ENCODE data around the gene PTGDR2.
A peak's percentile ranks its signal among the peaks of the same experiment; 100 is the strongest.
"Not testable (repeated sequence)": the region's sequence is repeated elsewhere in the genome, so short reads cannot be mapped to it uniquely, and the experiment has no call there.

The PTGDR2 gene

DNA sequence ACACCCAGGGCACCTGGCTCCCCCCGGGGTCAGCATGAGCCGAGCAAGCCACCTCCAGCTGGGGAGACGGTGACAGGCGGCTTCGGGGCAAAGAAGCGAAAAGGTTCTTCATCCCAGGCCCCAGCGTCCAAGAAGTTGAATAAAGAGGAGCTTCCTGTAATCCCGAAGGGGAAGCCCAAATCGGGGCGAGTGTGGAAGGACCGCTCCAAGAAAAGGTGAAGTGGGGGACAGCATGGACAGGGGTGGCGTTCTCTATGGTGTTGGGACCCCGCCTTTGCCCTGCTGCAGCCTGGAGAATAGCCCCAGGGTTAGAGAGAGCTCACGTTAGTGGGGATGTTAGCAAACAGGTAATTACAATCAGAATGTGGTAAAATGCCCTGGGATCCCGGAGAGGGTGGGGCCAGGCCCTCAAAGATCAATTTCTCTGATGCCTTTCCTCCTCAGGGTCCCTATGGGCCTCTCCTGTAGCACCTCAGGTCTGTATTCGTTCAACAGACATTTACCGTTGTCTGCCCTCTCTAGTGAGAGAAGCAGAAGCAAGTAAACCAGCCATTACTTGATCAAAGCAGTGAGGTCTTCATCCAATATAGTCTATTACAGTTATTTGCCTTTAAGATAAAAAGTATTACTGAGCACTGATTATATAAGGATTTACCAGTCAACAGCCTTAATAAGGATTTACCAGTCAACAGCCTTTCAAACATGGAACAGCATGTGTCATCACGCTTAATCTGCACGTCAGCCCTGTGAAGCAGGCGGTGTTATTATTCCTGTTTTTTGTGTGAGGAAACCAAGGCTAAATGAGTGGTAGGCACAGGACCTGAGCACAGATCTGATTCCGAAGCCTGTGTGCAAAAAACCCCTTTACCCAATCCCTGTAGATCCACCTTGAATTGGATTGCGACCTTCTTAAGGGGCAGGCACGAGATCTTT is 12.8 kb downstream of the PTGDR2 start:
- DNase-seq (ENCODE audit: low read depth in 2 of 3, low spot score in 1 of 3): no peak

DNA sequence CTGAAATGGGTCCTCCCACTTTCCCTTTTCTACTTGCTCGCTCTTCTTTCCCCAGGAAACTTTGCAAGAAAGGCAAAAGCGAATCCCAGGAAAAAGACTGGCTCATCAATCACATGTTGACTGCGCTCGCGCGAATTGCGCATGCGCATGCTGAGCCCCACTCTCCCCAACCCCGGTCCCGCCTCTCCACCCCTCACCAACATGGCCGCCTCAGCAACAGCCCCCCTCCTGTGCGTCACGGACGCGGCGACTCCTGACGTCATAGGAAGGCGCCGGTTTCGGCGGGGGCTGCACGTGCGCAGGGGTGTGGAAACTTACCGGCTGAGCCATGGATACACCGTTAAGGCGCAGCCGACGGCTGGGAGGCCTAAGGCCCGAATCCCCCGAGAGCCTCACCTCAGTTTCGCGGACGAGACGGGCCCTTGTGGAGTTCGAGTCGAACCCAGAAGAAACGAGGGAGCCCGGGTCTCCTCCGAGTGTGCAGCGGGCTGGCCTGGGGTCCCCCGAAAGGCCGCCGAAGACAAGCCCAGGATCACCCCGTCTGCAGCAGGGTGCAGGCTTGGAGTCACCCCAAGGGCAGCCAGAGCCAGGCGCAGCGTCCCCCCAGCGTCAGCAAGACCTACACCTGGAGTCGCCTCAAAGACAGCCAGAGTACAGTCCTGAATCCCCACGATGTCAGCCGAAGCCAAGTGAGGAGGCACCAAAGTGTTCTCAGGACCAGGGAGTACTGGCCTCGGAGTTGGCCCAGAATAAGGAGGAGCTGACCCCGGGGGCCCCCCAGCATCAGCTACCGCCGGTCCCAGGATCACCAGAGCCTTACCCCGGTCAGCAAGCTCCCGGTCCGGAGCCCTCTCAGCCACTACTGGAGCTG is 13.7 kb downstream of the PTGDR2 start, which contains the start of gene CCDC86:
Gene CCDC86 (plus strand): TSS at position 317 of the 871 bp plus-strand sequence. CDS start 12 bp downstream, at position 329.
- DNase-seq (ENCODE audit: low read depth in 2 of 3, low spot score in 1 of 3): peak; percentile 95 to 99 (median 97)

DNA sequence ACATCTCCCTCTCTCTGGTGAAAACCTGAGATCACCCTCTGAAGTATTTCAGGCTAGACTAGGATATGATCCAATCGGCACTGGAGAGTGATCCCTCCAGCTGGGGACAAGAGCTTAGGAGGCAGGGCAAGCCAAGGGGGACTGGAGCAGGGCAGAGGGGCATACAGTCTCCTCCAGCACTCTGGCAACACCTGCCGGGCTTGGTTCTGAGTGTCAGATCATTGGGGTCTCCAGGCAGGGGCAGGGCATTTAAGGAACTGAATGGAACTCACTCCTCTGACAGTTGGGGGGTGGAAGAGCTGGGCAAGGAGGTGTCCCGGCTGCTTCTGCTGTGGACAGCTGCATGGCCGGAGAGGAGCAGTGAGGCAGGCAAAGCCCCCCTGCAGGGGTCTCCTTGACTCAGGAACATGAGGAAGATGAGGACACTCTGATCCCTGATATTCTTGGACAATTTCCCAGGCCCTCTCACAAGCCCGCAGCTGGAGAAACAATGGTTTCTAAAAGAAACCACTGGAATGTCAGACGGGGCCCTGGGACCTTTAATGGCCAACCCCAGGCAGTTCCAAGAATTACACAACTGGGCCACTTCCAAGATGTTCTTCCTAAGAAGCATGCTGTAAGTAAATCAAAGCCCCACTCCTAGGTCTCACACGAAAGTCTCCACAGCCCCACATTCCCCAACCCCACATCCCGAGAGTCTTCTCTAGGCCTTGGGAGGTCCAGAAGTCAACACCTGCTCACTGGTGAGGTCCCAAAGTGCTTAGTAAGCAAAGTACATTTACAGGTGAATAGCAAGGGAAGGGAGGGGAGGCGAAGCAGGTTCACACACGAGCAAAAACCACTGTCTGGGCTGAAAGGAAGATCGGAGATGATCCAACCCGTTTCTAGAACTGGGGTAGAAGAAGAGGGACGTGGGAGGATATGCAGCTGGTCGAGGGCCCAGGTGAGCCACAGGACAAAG is 15.0 kb downstream of the PTGDR2 start:
- DNase-seq (ENCODE audit: low read depth in 2 of 3, low spot score in 1 of 3): no peak

DNA sequence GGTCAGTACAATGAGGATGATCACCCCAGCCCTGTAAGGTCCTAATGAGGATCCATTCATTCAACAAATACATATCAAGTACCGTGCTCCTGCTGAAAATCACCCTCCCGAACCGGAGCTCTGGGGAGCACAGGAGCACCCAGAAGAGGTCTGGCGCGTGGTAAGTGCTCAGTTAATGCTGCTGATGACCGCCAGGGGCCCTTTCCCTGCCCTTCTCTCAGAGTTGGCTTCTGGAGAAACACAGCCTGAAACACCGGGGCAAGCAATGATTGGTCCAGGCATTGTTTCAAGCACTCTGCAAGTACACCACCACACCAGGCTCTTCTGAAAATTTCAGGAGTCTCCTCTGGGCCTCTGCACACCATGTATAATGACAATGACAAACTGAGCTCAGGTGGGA is 17.6 kb downstream of the PTGDR2 start:
- DNase-seq (ENCODE audit: low read depth in 2 of 3, low spot score in 1 of 3): no peak

DNA sequence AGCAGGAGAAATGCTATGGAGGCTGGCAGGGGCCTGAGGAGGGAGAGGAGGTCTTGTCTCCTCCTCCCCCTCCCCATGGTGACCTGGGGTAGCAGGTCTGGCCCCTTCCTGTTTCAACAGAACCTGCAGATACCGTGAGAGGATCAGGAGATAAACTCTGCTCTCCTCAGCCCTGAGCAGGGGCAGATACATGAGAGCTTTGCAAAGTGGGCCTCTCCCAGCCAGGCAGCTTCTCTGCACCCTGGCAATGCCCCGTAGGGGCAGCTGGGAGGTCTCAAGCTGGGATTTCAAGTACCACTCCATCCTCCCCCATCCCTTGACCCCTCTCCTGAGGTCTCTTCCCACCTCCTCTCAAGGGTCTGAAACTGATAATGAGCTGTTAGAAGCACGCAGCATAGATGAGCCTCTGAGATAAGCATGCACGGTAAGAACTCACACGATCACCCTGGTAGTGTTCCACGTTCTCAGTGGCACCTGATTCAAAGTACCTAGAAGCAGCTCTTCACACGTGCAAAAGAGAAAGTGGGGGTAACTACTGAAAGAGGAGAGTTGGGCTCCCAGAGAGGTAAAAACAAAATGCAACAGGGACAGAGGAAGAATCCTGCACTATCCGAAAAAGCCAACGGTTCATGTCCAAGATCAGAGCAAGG is 18.8 kb downstream of the PTGDR2 start:
- DNase-seq (ENCODE audit: low read depth in 2 of 3, low spot score in 1 of 3): no peak

DNA sequence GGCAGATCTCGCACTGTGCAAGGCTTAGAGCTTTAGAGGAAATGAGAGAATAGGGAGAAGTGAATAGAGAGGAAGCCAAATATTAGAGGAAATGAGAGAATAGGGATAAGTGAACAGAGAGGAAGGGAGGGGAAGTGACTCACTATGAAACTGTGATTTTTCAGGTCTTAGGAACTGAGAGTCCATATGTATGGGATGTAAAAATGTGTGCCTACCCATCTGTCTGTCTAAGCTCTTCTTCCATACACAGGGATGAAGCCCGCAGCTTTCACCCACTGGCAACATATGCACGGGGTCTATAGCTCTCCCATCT is 20.3 kb downstream of the PTGDR2 start:
- no peak for DNase-seq (ENCODE audit: low read depth in 2 of 3, low spot score in 1 of 3)

DNA sequence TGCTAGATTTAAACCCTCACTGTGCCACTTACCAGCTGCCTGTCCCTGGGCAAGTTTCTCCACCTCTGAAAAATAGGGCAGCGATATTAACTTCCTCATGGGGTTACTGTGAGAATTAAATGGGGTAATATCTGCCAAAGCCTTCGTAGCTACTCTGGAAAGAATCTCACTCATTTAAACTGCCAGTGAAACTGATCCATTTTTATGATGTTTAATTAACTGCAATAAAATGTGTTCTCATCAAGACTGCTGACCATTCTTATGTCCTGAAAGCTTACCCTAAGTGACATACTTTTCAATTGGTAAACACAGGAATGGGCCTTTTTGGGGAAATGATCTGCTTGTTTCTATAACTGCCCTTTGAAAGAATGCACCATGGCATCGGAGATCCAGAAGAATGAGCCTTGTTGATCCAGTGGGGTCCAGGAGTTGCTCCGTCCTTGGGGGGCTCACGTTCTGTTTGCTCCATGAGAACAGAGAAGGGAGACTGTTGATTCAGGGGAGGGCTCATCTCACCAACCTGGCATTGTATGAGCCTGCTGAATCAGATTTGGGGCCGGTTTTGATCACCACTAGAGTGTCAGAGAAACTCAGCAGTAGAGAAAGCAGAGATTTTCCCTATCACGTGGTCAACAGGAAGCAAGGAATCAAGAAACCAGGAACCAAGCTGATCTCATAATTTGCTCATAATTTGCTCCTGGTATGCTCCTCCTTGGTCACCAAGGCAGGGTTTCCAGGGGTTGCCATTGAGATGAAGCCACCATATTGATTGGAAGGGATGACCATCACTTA is 20.8 kb downstream of the PTGDR2 start:
- DNase-seq (ENCODE audit: low read depth in 2 of 3, low spot score in 1 of 3): no peak

DNA sequence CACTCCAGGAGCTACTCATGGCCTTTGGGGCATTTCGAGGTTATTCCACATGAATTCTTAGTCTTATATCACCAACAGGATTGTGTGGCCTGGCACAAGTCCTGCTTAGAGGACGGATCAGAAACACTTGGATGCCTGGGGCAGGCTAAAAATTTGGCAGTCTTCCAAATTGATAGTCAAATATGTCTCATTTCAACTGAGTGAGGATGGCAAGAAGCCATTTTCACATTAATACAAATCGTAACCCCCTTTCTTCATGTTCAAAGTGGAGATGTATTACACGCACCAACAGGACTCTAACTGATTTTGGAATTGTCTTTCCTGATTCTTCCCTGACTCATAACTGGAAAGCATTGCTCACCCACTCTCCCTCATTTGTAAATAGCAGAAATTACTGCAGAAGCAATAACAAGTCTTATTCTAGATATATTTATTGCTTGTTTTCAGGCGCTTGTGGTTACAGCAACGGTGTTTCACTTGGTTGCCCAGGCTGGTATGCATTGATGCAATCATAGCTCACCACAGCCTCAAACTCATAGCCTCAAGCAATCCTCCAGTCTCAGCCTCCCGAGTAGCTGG is 24.2 kb downstream of the PTGDR2 start:
- DNase-seq (ENCODE audit: low read depth in 2 of 3, low spot score in 1 of 3): no peak

DNA sequence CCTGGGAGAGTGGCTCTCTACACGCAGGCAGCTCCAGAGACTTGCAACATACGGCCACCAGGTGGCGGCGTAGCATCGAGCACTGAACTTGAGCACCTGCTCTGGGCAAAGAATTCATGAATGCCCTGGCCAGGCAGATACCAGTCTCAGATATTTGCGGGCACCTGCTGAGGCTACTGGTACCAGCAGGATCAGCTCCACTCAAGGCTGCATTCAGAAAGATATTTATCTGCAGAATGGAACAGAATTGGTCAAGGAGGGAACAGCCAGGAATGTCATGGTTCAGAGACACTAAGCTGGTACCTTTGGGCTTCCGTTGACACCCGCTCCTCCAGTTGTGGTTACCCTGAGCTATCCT is 24.6 kb downstream of the PTGDR2 start:
- DNase-seq (ENCODE audit: low read depth in 2 of 3, low spot score in 1 of 3): peak; percentile 60 to 74 (median 73)

DNA sequence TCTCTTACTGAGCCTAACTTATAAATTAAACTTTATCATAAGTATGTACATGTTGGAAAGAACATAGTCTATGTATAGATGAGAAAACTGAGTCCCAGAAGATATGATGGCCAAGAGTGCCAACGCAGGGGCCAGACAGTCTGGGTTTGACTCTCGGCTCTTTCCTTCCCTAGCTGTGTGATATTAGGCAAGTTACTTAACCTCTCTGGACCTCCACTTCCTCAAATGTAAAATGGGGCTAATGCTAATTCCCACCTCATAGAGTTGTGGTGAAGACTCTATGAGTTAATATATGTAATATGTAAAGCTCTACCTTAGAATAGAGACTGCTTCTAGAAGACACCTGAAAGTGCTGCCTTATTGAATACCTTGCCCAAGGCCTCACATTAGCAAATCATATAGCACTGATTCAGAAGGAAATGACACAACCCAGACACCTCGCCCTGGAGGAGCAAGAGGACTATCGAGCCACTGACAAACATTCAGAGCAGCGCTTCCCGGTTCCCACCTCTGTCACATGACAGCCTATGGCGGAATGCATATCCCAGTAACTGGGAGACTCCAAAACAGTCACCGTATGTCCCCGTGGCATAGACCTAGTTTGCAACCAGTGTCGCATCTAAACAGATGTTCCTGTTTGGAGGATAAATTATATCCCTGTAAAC is 25.1 kb downstream of the PTGDR2 start:
- DNase-seq (ENCODE audit: low read depth in 2 of 3, low spot score in 1 of 3): no peak

DNA sequence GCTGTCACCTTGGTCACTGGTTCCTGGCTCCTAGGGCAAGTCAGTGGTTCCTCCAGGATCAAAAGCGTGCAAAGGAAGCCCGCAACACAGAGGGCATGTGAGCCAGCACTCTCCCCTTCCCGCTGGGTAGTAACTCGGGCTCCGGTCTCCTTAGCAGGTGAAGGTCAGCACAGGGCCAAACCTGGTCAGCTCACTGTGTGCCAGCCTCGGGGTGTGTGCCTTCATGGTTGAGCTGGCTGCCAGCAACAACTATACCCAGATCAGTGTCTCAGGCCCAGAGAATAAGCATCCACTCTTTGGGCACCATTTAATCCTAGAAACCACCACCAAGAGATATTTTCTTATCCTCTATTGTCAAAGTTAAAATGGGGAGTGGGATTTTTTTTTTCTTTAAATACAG is 30.0 kb downstream of the PTGDR2 start:
- no peak for DNase-seq (ENCODE audit: low read depth in 2 of 3, low spot score in 1 of 3)

DNA sequence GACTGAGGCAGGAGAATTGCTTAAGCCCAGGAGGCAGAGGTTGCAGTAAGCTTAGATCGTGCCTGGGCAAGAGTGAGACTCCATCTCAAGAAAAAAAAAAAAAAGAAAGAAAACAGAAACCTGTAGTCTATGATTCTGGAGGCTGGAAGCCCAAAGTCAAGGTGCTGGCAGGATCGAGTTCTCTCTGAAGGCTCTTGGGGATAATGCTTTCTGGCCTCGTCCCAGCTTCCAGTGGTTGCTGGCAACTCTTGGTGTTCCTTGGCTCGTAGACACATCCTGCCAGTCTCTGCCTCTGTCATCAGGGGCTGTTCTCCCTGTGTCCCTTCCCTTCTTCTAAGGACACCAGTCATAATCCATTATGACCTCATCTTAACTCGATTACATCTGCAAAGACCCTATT is 30.6 kb downstream of the PTGDR2 start:
- no peak for DNase-seq (ENCODE audit: low read depth in 2 of 3, low spot score in 1 of 3)

DNA sequence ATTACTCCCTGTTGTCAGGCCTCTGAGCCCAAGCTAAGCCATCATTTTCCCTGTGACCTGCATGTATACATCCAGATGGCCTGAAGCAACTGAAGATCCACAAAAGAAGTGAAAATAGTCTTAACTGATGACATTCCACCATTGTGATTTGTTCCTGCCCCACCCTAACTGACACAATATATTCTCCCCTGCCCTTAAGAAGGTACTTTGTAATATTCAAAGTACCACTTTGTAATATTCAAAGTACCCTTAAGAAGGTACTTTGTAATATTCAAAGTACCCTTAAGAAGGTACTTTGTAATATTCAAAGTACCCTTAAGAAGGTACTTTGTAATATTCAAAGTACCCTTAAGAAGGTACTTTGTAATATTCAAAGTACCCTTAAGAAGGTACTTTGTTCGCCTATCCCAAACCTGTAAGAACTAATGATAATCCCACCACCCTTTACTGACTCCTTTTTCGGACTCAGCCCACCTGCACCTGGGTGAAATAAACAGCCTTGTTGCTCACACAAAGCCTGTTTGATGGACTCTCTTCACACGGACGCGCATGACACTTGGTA is 31.9 kb downstream of the PTGDR2 start:
- DNase-seq (ENCODE audit: low read depth in 2 of 3, low spot score in 1 of 3): not testable (repeated sequence)

DNA sequence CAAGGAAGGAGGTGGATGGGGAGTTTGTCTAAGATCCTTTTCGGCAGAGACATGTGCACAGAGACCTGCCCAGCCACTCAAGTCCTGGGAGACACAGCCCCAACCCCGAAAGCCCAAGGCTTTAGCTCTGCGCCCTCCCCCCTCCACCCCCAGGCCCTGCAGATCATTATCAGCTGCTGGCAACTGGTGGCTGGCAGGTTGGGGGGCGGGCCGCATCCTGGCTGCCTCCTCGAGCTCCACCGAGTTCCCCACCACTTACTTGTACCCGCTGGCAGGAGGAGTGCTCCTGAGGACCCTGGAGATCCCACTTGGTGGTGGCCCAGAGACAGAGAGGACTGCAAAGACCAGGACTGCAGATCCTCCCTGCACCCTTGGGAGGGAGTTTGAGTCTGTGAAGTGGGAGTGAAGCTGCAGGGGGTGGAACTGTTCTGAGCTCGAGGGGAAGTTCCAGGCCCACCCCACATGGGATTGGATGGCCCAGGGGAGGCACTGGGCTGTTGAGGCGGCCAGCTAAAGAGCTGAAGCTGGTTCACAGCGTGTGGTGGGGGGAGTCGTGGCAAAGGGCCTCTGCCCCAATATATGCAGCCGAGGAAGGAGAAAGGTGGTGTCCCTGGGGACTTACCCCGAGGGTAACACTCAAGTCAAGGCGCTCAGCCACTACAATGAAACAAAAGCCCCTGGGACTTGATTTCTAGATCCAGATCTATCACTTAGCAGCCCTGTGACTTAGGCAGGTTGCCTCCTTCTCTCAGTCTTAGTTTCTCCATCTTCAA is 33.7 kb downstream of the PTGDR2 start:
- no peak for DNase-seq (ENCODE audit: low read depth in 2 of 3, low spot score in 1 of 3)

DNA sequence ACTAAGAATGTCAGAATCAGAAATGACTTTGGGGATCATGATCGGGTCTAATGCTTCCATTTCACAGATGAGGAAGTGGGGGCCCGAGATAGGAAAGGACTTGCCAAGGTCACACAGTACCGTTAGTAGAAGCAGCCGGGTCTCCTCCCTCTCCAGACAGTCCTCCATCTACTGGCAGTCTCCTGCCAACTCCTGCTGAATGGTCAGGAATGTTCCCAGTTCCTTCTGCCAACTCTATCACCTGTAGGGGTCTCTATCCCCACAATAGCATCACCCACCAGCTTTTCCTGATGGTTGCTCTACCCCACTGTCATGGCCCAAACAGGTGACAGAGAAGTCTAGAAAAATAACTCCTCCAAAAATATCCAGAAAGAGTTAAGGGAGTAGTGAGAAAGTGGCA is 37.7 kb downstream of the PTGDR2 start:
- DNase-seq (ENCODE audit: low read depth in 2 of 3, low spot score in 1 of 3): no peak

DNA sequence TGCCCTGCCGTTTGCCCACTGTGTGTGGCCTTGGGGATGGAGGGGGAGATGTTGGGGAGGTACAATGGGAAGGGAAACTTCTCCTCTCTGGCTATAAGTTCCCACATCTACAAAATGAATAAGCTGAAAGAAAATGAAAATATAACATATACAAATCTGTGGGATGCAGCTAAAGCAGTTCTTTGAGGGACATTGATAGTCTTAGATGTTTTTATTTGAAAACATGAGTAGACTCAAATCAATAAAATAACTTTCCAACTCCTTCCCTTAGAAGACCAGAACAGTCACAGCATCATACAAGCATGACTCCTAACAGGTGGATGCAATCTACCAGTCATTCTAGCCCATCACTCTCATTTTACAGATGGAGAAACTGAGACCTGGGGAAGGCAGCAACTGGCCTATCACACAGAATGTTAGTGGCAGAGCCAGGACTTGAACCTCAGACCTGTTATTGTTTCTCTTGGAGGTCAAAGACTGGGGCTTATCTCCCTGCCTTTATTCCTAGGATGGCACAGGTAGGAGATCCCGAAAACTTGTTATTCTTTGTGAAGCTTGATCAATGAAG is 39.1 kb downstream of the PTGDR2 start:
- no peak for DNase-seq (ENCODE audit: low read depth in 2 of 3, low spot score in 1 of 3)

DNA sequence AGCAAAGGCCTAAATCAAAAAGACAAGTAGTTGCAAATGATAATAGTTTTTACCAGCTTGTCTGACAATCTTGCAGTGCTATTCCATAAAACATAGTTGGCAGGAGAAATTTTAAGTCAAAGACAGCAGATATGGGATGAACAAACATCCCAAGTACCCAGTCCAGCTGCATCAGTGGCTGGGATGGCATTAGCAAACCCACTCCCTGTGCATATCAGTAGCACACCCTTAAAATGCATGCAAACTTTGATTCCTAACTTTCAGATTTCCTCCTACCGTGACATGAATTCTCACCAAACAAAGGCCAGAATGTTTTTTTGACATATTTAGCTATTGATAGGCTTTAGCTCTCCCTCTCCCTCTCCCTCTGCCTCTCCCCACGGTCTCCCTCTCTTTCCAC is 41.6 kb downstream of the PTGDR2 start:
- no peak for DNase-seq (ENCODE audit: low read depth in 2 of 3, low spot score in 1 of 3)
